ENCODE results near the gene KCNC1.
A peak's percentile ranks its signal among the peaks of the same experiment; 100 is the strongest.

Gene KCNC1

DNA sequence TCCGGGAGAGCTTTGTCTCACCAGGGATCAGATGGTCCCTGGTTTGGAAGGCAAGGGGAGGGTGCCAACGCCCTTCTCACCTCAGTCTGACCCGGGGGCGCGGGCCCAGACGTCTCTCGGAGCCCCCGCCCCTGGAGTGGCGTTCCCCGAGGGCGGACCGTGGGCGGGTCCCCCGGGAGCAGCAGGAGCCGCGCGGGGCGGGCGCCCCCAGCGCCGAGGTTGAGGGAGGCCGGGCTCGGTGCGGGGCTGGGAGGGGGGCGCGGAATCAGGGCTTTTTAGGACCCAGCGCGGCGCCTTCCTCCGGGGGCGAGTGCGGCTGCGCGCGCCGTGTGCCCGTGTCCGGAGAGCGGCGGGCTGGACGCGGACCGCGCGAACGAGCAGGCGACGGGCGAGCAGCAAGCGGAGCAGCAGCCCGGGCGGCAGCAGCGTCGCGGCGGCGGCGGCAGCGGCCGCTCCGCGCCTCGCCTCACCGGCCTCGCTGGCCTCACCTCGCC is at the start of gene KCNC1:
KCNC1 (plus strand) TSS at position 364 of the 494 bp plus-strand sequence. CDS start 1,222 bp downstream, outside the sequence.
- DNase-seq, result peak; percentile 77 to 84 (median 83)

DNA sequence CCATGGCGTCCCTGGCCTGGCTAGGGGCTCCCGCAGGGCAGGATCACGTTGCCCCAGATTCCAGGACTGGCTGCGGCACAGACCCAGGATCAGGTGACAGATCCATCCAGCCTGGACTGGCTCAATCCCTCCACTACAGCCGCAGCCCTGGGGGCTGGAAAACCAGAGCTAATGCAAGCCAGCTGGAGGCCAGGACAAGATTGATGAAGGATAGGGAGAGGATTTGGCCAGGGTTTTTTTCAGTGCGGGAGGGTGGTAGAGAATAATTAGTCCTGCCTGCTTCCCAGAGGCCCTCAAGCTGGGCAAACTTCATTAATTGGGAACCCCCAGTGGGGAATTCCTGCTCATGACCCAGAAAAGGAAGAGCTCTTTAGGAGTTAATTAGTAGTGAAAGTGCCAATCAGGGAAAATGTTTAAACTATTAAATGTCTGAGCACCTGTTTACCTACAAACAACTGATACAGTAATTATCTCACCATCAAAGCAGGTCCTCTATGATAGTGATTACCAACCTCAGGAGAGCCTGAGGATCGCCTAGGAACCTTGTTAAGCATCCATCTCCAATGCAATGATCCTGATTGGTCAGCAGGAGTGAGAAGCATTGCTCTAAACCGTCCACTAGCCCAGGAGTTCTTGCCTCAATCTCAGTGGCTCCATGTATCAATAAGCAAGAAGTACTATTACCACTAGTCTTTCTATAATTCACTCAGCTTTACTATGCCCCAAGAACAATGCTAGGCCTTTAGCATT is 48.2 kb upstream of the KCNC1 start:
- DNase-seq, result peak in 2 of 3 experiments; percentile 56 to 86

DNA sequence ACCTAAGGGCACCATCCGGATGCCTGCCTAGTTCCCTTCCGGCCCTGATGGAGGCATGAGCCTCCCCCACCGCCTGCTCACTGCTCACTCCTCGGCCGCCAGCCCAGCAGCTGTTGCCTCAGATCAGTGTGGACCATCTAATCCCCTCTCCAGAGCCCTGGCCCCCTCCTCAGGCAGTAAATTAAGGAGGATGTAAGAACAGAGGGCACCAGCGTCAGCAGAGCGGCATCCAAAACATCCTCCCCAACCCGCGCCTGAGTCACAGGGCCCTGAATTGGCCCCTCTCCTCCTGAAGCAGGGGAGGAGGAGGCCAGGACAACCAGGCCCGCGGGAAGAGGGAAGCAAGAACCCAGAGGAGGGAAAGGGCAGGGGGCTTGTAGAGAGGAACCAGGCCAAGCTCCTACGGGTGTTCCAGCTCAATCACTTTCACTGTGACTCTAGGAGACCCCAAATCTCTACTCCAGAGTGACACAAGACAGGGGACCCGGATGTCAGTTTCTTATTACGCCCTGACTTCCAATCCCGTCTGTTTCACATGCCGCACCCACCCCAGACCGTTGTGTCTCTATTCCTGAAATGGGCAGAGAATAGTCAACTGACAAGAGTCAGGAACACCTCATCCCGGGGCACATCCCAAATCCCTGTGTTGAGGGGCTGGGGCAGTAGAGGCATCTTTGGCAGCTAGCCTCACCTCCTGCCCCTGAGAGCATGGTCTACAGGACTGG is 46.5 kb upstream of the KCNC1 start:
- no peak for DNase-seq

DNA sequence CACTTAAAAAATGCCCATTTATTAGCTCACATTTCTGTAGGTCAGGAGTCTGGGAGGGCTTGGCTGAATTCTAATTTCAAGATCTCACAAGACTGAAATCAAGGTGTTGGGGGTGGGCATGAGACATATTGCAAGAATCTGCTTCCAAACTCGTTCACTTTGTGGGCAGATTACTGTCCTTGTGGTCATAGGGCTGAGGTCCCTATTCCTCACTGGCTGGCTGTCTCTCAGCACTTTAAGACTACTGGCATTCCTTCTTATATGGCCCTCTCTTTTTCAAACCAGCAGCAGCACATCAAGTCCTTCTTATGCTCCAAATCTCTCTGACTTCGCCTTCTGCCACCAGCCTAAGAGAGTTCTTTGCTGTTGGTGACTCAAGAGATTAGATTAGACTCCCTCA is 43.0 kb upstream of the KCNC1 start:
- no peak for DNase-seq

- peak in 2 of 3 experiments; percentile 8 to 52 for DNase-seq
Observed at GRCh38 chr11:17691976-17692375, 42.6 kb upstream of the KCNC1 start.

GRCh38 chr11:17692931-17693330 is 41.6 kb upstream of the KCNC1 start:
- no peak for DNase-seq

GRCh38 chr11:17693531-17693930 is 41.0 kb upstream of the KCNC1 start:
- no peak for DNase-seq

DNA sequence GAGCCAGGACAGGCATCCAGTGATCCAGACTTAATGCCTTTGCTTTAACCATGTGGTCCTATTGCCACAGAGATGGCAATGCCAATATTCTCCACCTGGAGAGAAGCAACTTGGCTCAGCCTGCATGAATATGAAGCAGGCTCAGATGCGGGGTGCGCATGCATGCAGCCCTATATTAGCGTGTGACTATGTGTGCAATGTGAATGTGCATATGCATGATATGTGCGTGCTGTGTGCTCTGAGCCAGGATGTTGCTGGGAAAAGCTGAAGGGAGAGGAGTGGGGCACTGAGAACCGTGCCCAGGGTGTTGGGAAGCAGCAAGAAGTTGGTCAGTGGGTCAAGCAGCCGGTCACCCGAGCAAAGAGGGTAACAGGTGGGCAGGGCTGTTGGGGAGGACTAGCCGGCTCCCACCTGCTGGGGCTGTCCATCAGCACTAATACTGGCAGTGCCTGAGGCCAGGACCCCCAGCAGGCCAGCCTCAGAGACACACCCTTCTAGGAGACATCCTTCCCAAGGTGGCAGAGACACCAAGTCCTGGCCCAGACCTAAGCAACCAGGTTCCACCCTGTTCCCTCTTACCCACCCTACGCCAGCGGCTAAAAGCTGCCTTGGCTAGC is 40.0 kb upstream of the KCNC1 start:
- no peak for DNase-seq

DNA sequence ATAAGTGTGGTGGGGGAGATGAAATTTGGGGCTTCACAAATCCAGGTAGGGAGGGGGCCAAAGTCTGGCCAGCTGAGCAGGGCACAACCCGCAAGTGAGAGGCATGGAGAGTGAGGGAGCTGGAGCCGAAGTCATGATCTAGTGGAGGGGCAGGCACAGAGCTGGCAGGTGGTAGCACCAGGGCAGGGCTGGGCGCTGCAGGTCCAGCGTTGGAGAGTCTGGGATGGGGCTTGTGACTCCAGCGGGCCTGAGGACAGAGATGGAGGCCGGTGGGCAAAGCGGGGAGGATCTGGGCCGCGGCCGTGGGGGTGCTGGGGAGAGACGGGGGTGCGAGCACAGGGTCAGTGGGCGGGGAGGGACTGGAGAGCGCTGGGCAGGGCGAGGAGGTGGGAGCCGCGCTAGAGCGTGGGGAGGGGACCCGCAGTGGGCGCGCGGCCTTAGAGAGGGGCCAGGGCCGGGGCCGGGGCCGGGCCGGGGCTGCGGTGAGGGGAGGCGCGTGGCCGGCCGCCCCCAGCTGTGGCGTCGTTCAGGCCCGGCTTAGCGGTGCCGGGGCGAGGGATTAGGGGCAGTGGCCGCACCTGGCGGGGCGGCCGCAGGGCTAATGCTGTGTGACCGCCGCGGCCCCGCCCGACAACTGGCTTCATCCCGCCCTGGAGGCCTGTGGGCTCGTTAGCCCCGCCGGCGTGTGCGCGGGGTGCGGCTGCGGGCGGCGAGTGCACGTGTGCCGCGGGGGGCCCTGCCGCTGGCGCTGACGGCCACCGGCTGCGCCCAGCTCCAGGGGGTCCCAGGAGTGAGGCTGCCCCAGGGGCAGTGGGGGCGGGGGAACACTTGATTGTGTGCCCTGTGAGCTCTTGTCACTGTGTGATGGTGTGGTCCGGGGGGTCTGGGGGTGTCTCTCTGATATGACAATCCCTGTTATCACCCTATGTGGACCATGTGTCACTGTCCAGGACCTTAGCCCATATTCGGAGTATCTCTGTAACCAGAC is 38.8 kb upstream of the KCNC1 start:
- peak in 2 of 3 experiments; percentile 43 to 44 for DNase-seq

DNA sequence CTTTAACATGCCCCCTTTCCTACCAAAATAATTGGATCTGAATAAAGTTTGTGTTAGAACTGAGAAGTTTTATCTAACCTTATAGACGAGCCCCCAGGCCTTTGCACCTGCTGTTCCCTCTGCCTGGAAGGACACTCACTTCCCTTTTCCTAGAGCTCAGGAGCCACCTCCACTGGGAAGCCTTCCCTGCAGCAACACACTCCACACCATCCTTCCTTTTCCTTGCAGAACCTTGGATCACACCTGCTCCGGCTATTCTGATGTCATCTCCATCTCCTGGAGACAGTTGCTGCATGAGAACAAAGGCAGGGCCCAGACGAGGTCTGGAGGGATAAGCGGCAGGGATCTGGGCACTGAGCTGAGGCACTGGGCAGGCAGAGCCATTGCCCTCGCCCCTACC is 37.8 kb upstream of the KCNC1 start:
- DNase-seq, result no peak

DNA sequence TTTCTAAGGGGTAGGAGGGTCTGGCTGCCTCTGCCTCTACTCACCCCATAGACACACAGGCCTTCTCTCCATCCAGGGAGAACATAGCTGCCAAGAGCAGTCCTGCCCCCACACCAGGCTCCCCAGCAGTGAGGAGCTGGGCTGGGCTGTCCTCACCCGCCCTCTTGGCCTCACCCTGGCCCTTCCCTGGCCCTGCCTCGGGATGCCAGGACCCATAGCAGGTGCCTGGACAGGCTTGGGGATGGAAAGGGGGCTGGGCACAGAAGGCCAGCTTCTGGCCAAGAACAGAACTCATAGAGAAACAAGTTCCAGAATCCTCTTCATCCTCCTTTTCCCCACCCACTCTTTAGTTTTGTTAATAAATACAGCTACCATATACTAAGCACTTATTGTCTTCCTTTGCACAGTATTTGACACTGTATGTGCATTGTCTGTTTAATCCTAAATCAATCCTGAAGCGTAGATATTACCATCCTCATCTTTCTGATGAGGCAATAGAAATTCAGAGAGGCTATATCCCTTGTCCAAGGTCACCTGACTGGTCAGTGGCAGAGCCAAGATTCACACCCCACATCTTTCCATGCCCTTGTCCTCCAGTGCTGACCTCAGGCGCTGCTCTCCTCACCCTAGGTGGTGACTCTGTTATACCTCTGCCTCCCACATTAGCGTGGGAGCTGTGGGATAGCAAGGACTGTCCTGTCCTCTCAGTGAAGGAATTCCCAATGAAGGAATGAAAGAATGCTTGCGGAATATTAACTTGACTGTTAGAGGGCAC is 37.2 kb upstream of the KCNC1 start:
- no peak for DNase-seq

DNA sequence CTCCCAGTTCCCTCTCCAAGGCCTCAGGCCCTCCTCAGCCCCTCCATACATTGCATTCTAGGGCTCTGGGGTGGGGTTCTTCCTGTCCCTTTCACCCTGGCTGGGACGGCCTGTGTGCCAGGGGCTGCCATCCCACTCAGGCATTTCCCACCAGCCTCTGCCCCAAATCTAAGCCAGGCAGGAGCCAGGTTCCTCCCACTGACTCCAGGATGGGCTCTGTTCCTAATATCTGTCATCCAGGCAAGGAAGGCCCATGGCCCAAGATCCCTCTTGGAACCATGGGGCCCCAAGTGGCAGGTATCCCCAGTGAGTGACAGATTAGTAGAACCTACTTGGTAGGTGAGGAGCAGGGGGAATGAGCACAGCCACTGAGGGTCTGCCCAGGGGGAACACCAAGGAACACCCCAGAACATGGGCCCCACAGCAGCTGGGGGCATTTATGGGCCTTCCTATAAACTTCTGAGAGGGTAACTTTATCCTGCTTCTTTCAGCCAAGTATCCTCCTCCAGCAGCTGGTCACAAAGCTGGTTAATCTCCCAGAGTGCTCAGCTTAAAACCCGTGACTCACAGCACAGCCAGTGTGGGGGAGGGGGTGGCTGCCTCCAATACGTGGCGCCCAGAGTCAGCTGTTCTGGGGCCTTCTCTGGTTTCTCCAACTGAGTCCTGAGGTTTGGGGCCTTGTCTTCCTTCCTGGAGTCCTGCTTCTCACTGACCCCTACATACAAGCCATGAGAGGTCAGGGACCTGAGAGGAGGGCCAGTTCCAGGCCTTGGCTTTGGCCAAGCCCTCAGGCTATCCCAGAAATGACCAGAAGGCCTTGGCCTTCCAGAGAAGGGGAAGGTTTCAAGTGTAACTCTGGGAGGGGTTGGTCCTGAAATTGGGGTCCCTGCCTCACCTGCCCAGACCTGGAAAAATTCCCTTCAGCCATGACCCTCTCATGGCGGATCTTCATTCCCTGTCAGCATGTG is 35.1 kb upstream of the KCNC1 start:
- no peak for DNase-seq

DNA sequence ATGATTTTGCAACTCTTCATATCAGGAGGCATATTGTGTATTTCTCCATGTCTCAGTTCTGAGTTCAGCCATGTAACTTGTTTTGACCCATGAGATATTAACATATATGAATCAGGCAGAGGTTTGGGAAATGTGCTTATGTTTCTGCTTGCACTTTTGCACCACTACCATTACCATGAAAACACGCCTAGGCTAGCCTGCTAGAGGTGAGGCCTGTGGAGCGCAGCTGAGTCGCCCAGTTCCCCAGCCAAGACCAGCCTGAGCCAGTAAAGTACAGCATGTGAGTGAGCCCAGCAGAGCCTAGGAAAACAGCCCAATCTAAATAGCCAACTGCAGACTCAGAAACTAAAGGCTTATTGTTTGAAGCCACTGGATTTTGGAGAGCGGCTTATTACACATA is 33.6 kb upstream of the KCNC1 start:
- DNase-seq, result no peak

DNA sequence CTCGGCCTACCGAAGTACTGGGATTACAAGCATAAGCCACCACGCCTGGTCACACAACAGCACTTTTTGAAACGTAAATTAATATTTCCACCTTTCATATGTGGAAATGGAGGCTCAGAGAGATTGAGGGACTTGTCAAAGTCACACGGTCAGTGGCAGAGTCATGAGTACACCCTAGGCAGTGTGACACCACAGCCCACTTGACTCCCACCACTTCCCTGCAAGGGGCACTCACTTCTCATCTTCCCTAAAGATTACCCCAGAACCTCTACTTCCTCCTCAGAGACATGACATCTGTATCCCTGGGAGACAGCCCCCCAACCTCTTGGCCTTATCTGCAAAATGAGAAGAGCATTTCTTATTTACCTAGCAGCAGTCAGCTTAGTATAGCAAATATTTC is 31.7 kb upstream of the KCNC1 start:
- no peak for DNase-seq

- no peak for DNase-seq
Observed at GRCh38 chr11:17703951-17704350, 30.6 kb upstream of the KCNC1 start.

GRCh38 chr11:17707830-17708229 is 26.8 kb upstream of the KCNC1 start:
- DNase-seq, result no peak

GRCh38 chr11:17711836-17712235 is 22.7 kb upstream of the KCNC1 start:
- no peak for DNase-seq

GRCh38 chr11:17713851-17714250 is 20.7 kb upstream of the KCNC1 start:
- no peak for DNase-seq

DNA sequence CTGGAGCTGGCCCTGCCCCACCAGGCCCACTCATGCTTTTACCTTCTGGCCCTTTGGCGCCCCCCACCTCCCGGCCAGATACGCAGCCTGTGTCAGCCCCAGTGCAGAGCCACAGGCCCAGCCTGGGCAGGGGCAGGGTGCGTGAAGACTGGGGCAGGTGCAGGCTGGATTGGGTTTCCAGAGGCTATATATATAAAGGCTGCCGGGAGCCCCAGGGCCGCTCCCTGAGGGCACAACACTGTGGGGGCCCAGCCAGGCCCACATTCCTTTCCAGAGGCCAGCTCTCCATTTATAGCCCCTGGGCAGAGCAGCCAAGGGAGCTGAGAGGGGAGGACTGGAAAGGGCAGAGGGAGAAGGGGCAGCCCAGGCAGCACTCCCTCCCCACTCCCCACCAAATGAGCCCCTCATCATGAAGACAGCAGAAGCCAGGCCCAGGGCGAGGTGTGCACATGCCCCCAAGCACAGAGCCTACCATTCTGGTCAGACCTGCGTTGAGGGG is 20.2 kb upstream of the KCNC1 start:
- no peak for DNase-seq

GRCh38 chr11:17714870-17715269 is 19.7 kb upstream of the KCNC1 start:
- no peak for DNase-seq
